Body of pancreas (tissue), 4 donors: ENCODE data around the gene CREB3L1. TPM values are rescaled to one million over a fixed set of nuclear protein-coding genes. Genes with fewer than 3 reads are reported as not detected.

Source experiments
- ATAC-seq: fragments of 150-250 bp; one replicate; pipeline ENCODE4 v1.9.1; 2016
- DNase-seq, 4 donors: peaks; one replicate each; pipeline ENCODE4 v3.0.0-alpha.2; 2019
- H3K27ac ChIP-seq, 4 donors: fragments of 200-600 bp; sonication (generic); 1 replicate in 3 of 4; 2 replicates in 1 of 4; pipeline versions ENCODE4 v1.5.1 to v1.6.1; 2016 to 2019; ENCODE audit warnings: mild to moderate bottlenecking in 1 of 4, mixed read lengths in 1 of 4, moderate library complexity in 1 of 4
- H3K27me3 ChIP-seq, 2 donors: fragments of 200-600 bp; sonication (generic); one replicate each; pipeline ENCODE4 v1.6.0; 2016; ENCODE audit warnings: mild to moderate bottlenecking in 1 of 2
- H3K36me3 ChIP-seq, 2 donors: fragments of 200-600 bp; sonication (generic); replicated peaks in 1 of 2; 2 replicates each; pipeline ENCODE4 v1.5.1; 2016; ENCODE audit warnings: low read depth in 2 of 2; ENCODE audit not compliant: insufficient read depth in 1 of 2
- H3K4me1 ChIP-seq: fragments of 200-600 bp; sonication (generic); one replicate; pipeline ENCODE4 v1.6.0; 2016
- H3K4me3 ChIP-seq, 2 donors: fragments of 200-600 bp; sonication (generic); 1 replicate in 1 of 2; 2 replicates in 1 of 2; pipeline ENCODE4 v1.5.1; 2016 to 2019
- H3K9me3 ChIP-seq, 3 donors: fragments of 200-600 bp; sonication (generic); 1 replicate in 2 of 3; 2 replicates in 1 of 3; pipeline ENCODE4 v1.5.1; 2016
- CTCF ChIP-seq, 7 experiments: fragments of 450-650 bp in 4 of 7; fragments of 200-600 bp in 3 of 7; sonication (generic) in 3 of 7; IDR thresholded peaks; one replicate each; pipeline ENCODE4 v1.5.1; 2016 to 2019; ENCODE audit warnings: antibody characterized with exemption in 7 of 7
- POLR2A ChIP-seq, 3 donors: fragments of 450-650 bp; IDR thresholded peaks; one replicate each; pipeline ENCODE4 v1.6.1; 2016; ENCODE audit warnings: antibody characterized with exemption in 3 of 3, mild to moderate bottlenecking in 2 of 3
- WGBS, 2 donors: methylation state at CpG; one replicate each; pipeline ENCODE4 v1.1.5; 2017; 5-methylcytosine and 5-hydroxymethylcytosine counted together
- intact Hi-C: fragments of 100-400 bp; cut with DNase I; formaldehyde crosslinking; loops from one replicate; pipeline ENCODE4 v1.15.1; 2023
- total RNA-seq, 2 donors: library from RNA; depleted of rRNA; stranded (reverse); fragments of >200 nt; gene quantifications; one replicate each; pipeline ENCODE4 v1.1.0, GENCODE V29; 2016

CREB3L1 gene
- total RNA-seq, 2 donors from 2014 or later, result 20.8 to 22.7 TPM

- no peaks in the 10 kb centered on the region for H3K9me3 ChIP-seq
- H3K27ac ChIP-seq, result no peak overlapping the region
- no peaks in the 10 kb centered on the region for H3K36me3 ChIP-seq
- TF ChIP-seq POLR2A (IDR thresholded peaks at IDR 0.05) (no peak), CTCF (IDR thresholded peaks at IDR 0.05) (no peak)
- H3K4me3 ChIP-seq, result no peak overlapping the region
- intact Hi-C loops, result loop anchor here (5.0 kb wide), 1 partner anchor 55 kb away; no protein-coding TSS in a partner anchor
- no peak for DNase-seq
- WGBS, 2 donors, result 50 to 58% methylated on average over 2 to 6 of the region's 6 CpGs
- ATAC-seq, result no peak
- H3K27me3 ChIP-seq, result no peaks in the 10 kb centered on the region
- peaks cover 19% of the 10 kb centered on the region for H3K4me1 ChIP-seq
Observed at GRCh38 chr11:46251954-46252353, 25.5 kb upstream of the CREB3L1 start.

GRCh38 chr11:46252373-46252914 lies 25.0 kb upstream of the CREB3L1 start:
- TF ChIP-seq POLR2A (IDR thresholded peaks at IDR 0.05) (no peak), CTCF (IDR thresholded peaks at IDR 0.05) (no peak)
- Histone ChIP-seq H3K9me3 (no peaks in the 10 kb centered on the region), H3K27me3 (no peaks in the 10 kb centered on the region), H3K4me1 (peaks cover 19% of the 10 kb centered on the region), H3K27ac (no peak overlapping the region), H3K4me3 (no peak overlapping the region), H3K36me3 (no peaks in the 10 kb centered on the region)
- DNase-seq, result peak in 2 of 4 donors; percentile 42 to 57
- intact Hi-C loops, result loop anchor here (5.0 kb wide), 1 partner anchor 55 kb away; no protein-coding TSS in a partner anchor
- ATAC-seq, result peak; percentile 64
- WGBS, 2 donors, result 34 to 36% methylated on average over 10 of the region's 10 CpGs

- no peak for TF ChIP-seq CTCF (IDR thresholded peaks at IDR 0.05)
- TF ChIP-seq POLR2A (IDR thresholded peaks at IDR 0.05), result no peak
- WGBS, 2 donors, result 83 to 84% methylated on average over 7 to 13 of the region's 13 CpGs
- no peak overlapping the region for H3K4me3 ChIP-seq
- no peaks in the 10 kb centered on the region for H3K36me3 ChIP-seq
- peaks cover 15% of the 10 kb centered on the region for H3K4me1 ChIP-seq
- intact Hi-C loops, result loop anchor here (5.0 kb wide), 1 partner anchor 54 kb away; no protein-coding TSS in a partner anchor
- no peak for DNase-seq
- ATAC-seq, result no peak
- H3K27me3 ChIP-seq, result no peaks in the 10 kb centered on the region
- no peaks in the 10 kb centered on the region for H3K9me3 ChIP-seq
- H3K27ac ChIP-seq, result no peak overlapping the region
Observed at GRCh38 chr11:46253258-46254132, 24.0 kb upstream of the CREB3L1 start.

- no peaks in the 10 kb centered on the region for H3K9me3 ChIP-seq
- intact Hi-C loops, result loop anchor here (5.0 kb wide), 1 partner anchor 53 kb away; no protein-coding TSS in a partner anchor
- H3K4me3 ChIP-seq, result no peak overlapping the region
- ATAC-seq (no peak), DNase-seq (no peak)
- H3K36me3 ChIP-seq, result no peaks in the 10 kb centered on the region
- H3K27me3 ChIP-seq, result no peaks in the 10 kb centered on the region
- 92 to 94% methylated on average over 7 to 9 of the region's 9 CpGs for WGBS, 2 donors
- no peak for TF ChIP-seq POLR2A (IDR thresholded peaks at IDR 0.05)
- TF ChIP-seq CTCF (IDR thresholded peaks at IDR 0.05), result no peak
- H3K4me1 ChIP-seq, result peaks cover 15% of the 10 kb centered on the region
- H3K27ac ChIP-seq, result no peak overlapping the region
Observed at GRCh38 chr11:46254133-46254491, 23.4 kb upstream of the CREB3L1 start.
